ENCODE data around the gene IL12B.
"Not testable (repeated sequence)": the region's sequence is repeated elsewhere in the genome, so short reads cannot be mapped to it uniquely, and the experiment has no call there.

The IL12B gene

GRCh38 chr5:159290741-159291140 lies 39.5 kb downstream of the IL12B start:
- DNase-seq (ENCODE audit: low read depth), result no peak

GRCh38 chr5:159286420-159287035 lies 43.8 kb downstream of the IL12B start:
- DNase-seq (ENCODE audit: low read depth), result no peak

DNA sequence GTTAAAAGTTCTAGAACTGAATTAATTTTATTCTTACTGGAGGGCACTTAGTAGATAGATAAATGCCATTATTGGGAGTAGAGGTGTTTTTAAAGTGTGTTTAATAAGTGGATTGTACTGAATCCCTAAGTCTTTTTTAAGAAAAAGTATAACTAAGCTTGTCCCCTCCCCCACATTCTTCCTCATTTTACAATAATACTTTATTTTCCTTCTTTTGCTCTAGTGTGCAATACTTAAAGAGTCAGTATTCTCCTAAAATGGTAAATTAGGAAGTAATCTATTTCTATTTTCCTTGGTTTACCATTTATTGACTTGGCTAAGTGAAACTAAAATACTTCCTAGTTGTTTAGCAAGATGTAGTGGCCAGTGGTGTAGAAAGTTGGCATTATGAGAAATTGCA lies 55.6 kb downstream of the IL12B start:
- DNase-seq (ENCODE audit: low read depth), result no peak

DNA sequence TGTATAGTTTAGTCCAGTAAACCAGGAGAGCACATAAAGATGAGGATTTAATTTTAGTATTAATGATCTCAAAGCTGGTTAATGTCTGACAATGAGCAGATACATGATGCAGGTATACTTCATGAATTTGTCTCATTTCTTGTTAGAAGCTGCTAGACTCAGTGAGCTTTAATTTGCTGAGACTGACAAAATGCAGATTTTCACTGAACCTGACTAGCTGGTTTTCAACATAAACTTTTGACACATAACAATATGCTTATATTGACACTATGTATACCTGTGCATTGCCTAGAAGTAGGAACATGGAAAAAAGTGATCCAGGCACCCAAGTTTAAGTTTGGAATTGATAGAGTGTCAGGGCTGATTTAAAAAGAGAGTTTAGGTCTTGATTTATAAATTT lies 56.4 kb downstream of the IL12B start:
- DNase-seq (ENCODE audit: low read depth), result no peak

- DNase-seq (ENCODE audit: low read depth), result no peak
Observed at GRCh38 chr5:159269723-159270122, 60.6 kb downstream of the IL12B start.

DNA sequence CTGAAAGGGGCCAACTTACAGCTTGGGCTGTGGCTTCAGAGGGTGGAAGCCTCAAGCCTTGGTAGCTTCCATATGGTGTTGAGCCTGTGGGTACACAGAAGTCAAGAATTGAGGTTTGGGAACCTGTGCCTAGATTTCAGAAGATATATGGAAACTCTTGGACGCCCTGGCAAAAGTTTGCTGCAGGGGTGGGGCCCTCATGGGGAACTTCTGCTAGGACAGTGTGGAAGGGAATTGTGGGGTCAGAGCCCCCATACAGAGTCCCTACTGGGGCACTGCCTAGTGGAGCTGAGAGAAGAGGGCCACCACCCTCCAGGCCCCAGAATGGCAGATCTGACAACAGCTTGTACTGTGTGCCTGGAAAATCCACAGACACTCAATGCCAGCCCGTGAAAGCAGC lies 63.5 kb downstream of the IL12B start:
- DNase-seq (ENCODE audit: low read depth), result not testable (repeated sequence)

All from activated T-cell treated with anti-CD3 and anti-CD28 coated beads for 24 hours (primary cell).